GM10248 (cell line): ENCODE data around the gene QKI.
"Not testable (repeated sequence)": the region's sequence is repeated elsewhere in the genome, so short reads cannot be mapped to it uniquely, and the experiment has no call there.

ENCODE experiments used
- CTCF ChIA-PET: fragments of 300-600 bp; sonication (Branson Sonifier 250); formaldehyde crosslinking; extraction: SDS; loops from one replicate; lab custom pipeline; 2021; ENCODE audit warnings: antibody characterized with exemption; lab: Yijun Ruan, JAX
- POLR2A ChIA-PET: fragments of 350-650 bp; sonication (Branson Sonifier 250); formaldehyde crosslinking; extraction: SDS; loops from one replicate; lab custom pipeline; 2020; ENCODE audit warnings: antibody characterized with exemption; lab: Yijun Ruan, JAX
- DNase-seq: peaks from one replicate; pipeline ENCODE4 v3.0.0; 2012; ENCODE audit errors: extremely low spot score
- CTCF ChIP-seq: IDR thresholded peaks from 2 replicates; pipeline ENCODE4 v1.5.1; 2012; ENCODE audit warnings: mild to moderate bottlenecking, low read depth; ENCODE audit errors: extremely low read depth, missing control alignments, control extremely low read depth

Gene QKI

GRCh38 chr6:163438940-163439335 lies 24.4 kb downstream of the QKI start:
- ChIA-PET CTCF (interaction anchor here (1.2 to 1.5 kb wide), 2 partner anchors 12 to 215 kb away, joined by 3 read pairs; no protein-coding TSS in a partner anchor), POLR2A (no interaction called here)
- TF ChIP-seq CTCF: no peak
- DNase-seq: no peak

DNA sequence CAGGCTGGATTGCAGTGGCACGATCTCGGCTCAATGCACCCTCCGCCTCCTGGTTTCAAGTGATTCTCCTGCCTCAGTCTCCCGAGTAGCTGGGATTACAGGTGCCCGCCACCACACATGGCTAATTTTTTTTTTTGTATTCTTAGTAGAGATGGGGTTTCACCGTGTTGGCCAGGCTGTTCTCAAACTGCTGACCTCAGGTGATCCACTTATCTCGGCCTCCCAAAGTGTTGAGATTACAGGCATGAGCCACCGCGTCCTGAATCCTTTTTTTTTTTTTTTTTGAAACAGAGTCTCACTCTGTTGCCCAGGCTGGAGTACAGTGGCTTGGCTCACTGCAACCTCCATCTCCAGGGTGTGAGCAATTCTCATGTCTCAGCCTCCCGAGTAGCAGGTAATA lies 24.9 kb downstream of the QKI start:
- DNase-seq, POLR2A ChIA-PET: not testable (repeated sequence)
- CTCF ChIA-PET: interaction anchor here (1.1 to 1.6 kb wide), 2 partner anchors 10 to 22 kb away, joined by 3 to 6 read pairs; no protein-coding TSS in a partner anchor

DNA sequence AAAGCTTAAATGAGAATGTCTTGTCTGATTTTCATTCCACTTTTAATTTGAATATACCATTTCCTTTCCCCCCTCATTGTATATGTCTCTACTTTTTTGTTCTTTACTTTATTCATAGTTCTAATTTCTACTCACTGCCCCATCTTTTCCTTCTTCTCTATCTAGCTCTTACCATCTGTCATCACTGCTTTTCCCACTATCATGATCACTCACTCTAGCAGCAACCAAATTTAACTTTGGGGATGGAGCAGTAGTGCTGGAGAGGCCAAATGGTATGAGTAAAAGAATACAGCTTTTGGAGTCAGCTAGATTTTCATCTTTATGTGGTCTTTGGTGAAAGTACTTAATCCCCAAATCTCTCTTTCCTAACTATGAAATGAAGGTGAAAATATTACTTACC lies 25.5 kb downstream of the QKI start:
- DNase-seq: no peak
- ChIA-PET CTCF (interaction anchor here (1.1 to 1.6 kb wide), 2 partner anchors 9 to 22 kb away, joined by 3 to 6 read pairs; no protein-coding TSS in a partner anchor), POLR2A (no interaction called here)
- TF ChIP-seq CTCF: no peak

GRCh38 chr6:163442336-163442735 lies 27.8 kb downstream of the QKI start:
- ChIA-PET POLR2A (no interaction called here), CTCF (no interaction called here)
- TF ChIP-seq CTCF: no peak
- DNase-seq: no peak

GRCh38 chr6:163444077-163444476 lies 29.6 kb downstream of the QKI start:
- POLR2A ChIA-PET: no interaction called here
- CTCF ChIA-PET: no interaction called here
- no peak for DNase-seq
- no peak for TF ChIP-seq CTCF

DNA sequence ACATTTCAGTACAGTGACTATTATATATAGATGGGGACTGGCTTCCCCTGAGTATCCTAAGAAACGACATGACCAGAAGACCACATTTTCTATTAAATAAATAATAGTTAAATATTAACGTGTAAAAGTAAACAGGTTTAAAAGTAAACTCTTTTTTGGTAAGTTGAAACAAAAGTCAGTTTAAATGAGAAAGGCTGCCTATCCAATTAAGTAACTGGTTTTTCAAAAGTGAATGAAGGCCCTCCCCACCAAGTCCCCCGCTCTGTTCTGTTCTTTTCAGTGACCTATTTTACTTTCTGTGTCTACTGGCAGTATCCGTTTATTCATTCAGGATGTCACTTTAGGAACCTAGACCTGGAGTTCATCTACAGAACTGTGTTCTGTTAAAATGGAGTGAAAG lies 32.0 kb downstream of the QKI start:
- ChIA-PET CTCF (no interaction called here), POLR2A (no interaction called here)
- DNase-seq: no peak
- no peak for TF ChIP-seq CTCF

GRCh38 chr6:163449076-163449475 lies 34.6 kb downstream of the QKI start:
- POLR2A ChIA-PET: no interaction called here
- CTCF ChIA-PET: interaction anchor here (0.8 to 1.8 kb wide), 5 partner anchors 9 to 15 kb away, joined by 3 to 6 read pairs (median 4); no protein-coding TSS in a partner anchor
- no peak for DNase-seq
- TF ChIP-seq CTCF: no peak
